NB4 (cell line): ENCODE results near the gene HELLS.

Experiments used
- DNase-seq: peaks from one replicate; pipeline ENCODE4 v3.0.0; 2010; ENCODE audit warnings: low read depth
- H3K4me3 ChIP-seq: one replicate; pipeline ENCODE4 v1.5.1; 2011; ENCODE audit warnings: mild to moderate bottlenecking, low read depth, low read length, moderate library complexity
- CTCF ChIP-seq: IDR thresholded peaks from one replicate; pipeline ENCODE4 v1.5.1; 2012; ENCODE audit warnings: low read depth, low read length
- MAX ChIP-seq: IDR thresholded peaks from 2 replicates; pipeline ENCODE4 v1.6.1; 2011; ENCODE audit warnings: low read depth, low read length
- MYC ChIP-seq: IDR thresholded peaks from 2 replicates; pipeline ENCODE4 v1.6.1; 2011; ENCODE audit warnings: low read depth, low read length
- POLR2A ChIP-seq: IDR thresholded peaks from 2 replicates; pipeline ENCODE4 v1.6.1; 2011; ENCODE audit warnings: mild to moderate bottlenecking; ENCODE audit not compliant: insufficient read length; ENCODE audit errors: extremely low read depth

The HELLS gene

DNA sequence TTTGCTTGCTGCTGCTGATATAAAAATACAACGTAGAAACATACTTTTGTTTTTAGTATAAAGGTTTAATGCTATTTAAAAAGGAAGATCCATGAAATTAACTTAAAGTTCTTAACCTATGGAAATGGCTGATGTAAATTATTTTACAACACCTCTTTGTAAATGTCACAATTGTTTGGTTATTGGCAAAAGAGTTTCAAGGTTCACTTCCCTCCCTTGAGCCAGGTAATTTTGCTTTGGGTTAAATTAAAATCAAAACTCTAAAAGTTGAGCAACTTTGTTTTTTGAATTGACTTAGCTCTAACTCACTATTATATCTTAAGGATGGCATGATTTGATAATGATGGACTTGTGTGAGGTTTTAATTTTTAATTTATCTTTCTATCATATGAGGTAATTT is 98.8 kb downstream of the HELLS start:
- TF ChIP-seq MYC: no peak
- no peak for TF ChIP-seq POLR2A
- TF ChIP-seq CTCF: no peak
- TF ChIP-seq MAX: no peak
- DNase-seq: no peak
- no peak overlapping the region for H3K4me3 ChIP-seq

DNA sequence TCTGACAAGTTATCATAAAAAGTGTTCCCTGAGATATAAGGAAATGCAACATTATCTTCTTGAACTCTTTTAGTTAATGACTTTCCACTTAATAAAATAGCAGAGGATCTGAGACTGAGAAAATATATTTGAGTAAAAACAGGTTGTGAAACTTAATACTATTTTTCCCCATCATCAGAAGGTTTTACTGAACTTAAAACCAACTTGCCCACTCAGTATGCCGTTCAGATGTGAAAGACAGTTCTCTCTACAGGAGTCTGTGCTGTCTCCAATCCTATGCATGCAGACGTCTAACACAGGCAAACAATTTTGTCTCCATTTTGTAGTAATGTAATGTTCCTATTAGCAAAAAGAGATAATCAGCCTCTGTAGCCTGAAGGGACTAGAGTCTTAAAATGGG is 99.7 kb downstream of the HELLS start:
- DNase-seq: no peak
- no peak for TF ChIP-seq POLR2A
- no peak for TF ChIP-seq CTCF
- TF ChIP-seq MYC: no peak
- no peak overlapping the region for H3K4me3 ChIP-seq
